ENCODE measurements around the gene ALG5.

Gene ALG5

GRCh38 chr13:36981156-36981743 lies 17.9 kb downstream of the ALG5 start:
- Histone ChIP-seq H3K4me2 (no peak overlapping the region), H4K20me1 (ENCODE audit: insufficient read depth) (no peaks in the 10 kb centered on the region), H2AFZ (ENCODE audit: low read depth) (no peak overlapping the region), H3K27ac (no peak overlapping the region), H3K4me3 (IDR thresholded peaks at IDR 0.05; ENCODE audit: insufficient read depth, low read depth, low read length) (no peak overlapping the region), H3K27me3 (ENCODE audit: insufficient read depth, low read depth) (no peaks in the 10 kb centered on the region), H3K36me3 (ENCODE audit: insufficient read depth) (no peaks in the 10 kb centered on the region), H3K4me1 (ENCODE audit: low read depth, poor library complexity, severe bottlenecking) (no peaks in the 10 kb centered on the region), H3K9ac (no peak overlapping the region), H3K79me2 (ENCODE audit: insufficient read depth, low read depth) (no peaks in the 10 kb centered on the region)
- TF ChIP-seq CTCF (conservative IDR thresholded peaks at IDR 0.05; ENCODE audit: low read depth, low read length) = peak; percentile 30; the same call in 1 of the 2 replicates

- H3K4me3 ChIP-seq (IDR thresholded peaks at IDR 0.05; ENCODE audit: insufficient read depth, low read depth, low read length) = no peak overlapping the region
- H3K27me3 ChIP-seq (ENCODE audit: insufficient read depth, low read depth) = no peaks in the 10 kb centered on the region
- H3K79me2 ChIP-seq (ENCODE audit: insufficient read depth, low read depth) = no peaks in the 10 kb centered on the region
- H4K20me1 ChIP-seq (ENCODE audit: insufficient read depth) = no peaks in the 10 kb centered on the region
- H2AFZ ChIP-seq (ENCODE audit: low read depth) = no peak overlapping the region
- H3K9ac ChIP-seq = no peak overlapping the region
- no peaks in the 10 kb centered on the region for H3K4me1 ChIP-seq (ENCODE audit: low read depth, poor library complexity, severe bottlenecking)
- H3K4me2 ChIP-seq = no peak overlapping the region
- TF ChIP-seq CTCF (conservative IDR thresholded peaks at IDR 0.05; ENCODE audit: low read depth, low read length) = no peak
- H3K27ac ChIP-seq = no peak overlapping the region
- no peaks in the 10 kb centered on the region for H3K36me3 ChIP-seq (ENCODE audit: insufficient read depth)
Observed at GRCh38 chr13:36979361-36980050, 19.6 kb downstream of the ALG5 start.

GRCh38 chr13:36975172-36975571 lies 24.0 kb downstream of the ALG5 start:
- Histone ChIP-seq H3K79me2 (ENCODE audit: insufficient read depth, low read depth) (no peaks in the 10 kb centered on the region), H3K36me3 (ENCODE audit: insufficient read depth) (no peaks in the 10 kb centered on the region), H2AFZ (ENCODE audit: low read depth) (no peak overlapping the region), H3K4me3 (IDR thresholded peaks at IDR 0.05; ENCODE audit: insufficient read depth, low read depth, low read length) (no peak overlapping the region), H3K4me2 (no peak overlapping the region), H4K20me1 (ENCODE audit: insufficient read depth) (no peaks in the 10 kb centered on the region), H3K27me3 (ENCODE audit: insufficient read depth, low read depth) (no peaks in the 10 kb centered on the region), H3K27ac (no peak overlapping the region), H3K9ac (no peak overlapping the region), H3K4me1 (ENCODE audit: low read depth, poor library complexity, severe bottlenecking) (no peaks in the 10 kb centered on the region)
- no peak for TF ChIP-seq CTCF (conservative IDR thresholded peaks at IDR 0.05; ENCODE audit: low read depth, low read length)

- Histone ChIP-seq H2AFZ (ENCODE audit: low read depth) (no peak overlapping the region), H3K4me2 (no peak overlapping the region), H3K27me3 (ENCODE audit: insufficient read depth, low read depth) (no peaks in the 10 kb centered on the region), H3K36me3 (ENCODE audit: insufficient read depth) (no peaks in the 10 kb centered on the region), H3K79me2 (ENCODE audit: insufficient read depth, low read depth) (no peaks in the 10 kb centered on the region), H3K9ac (no peak overlapping the region), H3K4me1 (ENCODE audit: low read depth, poor library complexity, severe bottlenecking) (no peaks in the 10 kb centered on the region), H3K4me3 (IDR thresholded peaks at IDR 0.05; ENCODE audit: insufficient read depth, low read depth, low read length) (no peak overlapping the region), H3K27ac (no peak overlapping the region), H4K20me1 (ENCODE audit: insufficient read depth) (no peaks in the 10 kb centered on the region)
- TF ChIP-seq CTCF (conservative IDR thresholded peaks at IDR 0.05; ENCODE audit: low read depth, low read length) = no peak
Observed at GRCh38 chr13:36973621-36974295, 25.4 kb downstream of the ALG5 start.

Data from KMS-11 (cell line).